ENCODE results near the gene TMEM63A. TPM values are rescaled to one million over a fixed set of nuclear protein-coding genes. Genes with fewer than 3 reads are reported as not detected.

The TMEM63A gene
- total and polyA plus RNA-seq, 2 experiments from 2014 or later: 19.3 to 37.0 TPM

GRCh38 chr1:225835856-225836255, 46.3 kb downstream of the TMEM63A start:
- TF ChIP-seq, protein P1, sequence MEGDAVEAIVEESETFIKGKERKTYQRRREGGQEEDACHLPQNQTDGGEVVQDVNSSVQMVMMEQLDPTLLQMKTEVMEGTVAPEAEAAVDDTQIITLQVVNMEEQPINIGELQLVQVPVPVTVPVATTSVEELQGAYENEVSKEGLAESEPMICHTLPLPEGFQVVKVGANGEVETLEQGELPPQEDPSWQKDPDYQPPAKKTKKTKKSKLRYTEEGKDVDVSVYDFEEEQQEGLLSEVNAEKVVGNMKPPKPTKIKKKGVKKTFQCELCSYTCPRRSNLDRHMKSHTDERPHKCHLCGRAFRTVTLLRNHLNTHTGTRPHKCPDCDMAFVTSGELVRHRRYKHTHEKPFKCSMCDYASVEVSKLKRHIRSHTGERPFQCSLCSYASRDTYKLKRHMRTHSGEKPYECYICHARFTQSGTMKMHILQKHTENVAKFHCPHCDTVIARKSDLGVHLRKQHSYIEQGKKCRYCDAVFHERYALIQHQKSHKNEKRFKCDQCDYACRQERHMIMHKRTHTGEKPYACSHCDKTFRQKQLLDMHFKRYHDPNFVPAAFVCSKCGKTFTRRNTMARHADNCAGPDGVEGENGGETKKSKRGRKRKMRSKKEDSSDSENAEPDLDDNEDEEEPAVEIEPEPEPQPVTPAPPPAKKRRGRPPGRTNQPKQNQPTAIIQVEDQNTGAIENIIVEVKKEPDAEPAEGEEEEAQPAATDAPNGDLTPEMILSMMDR (IDR thresholded peaks at IDR 0.05; ENCODE audit: low read depth, low read length): no peak
- H3K36me3 ChIP-seq: peaks cover 9% of the 10 kb centered on the region

GRCh38 chr1:225834417-225835329, 47.5 kb downstream of the TMEM63A start:
- TF ChIP-seq, protein P1 (IDR thresholded peaks at IDR 0.05; ENCODE audit: low read depth, low read length): no peak
- Histone ChIP-seq H3K36me3 (peaks cover 9% of the 10 kb centered on the region), H3K27ac (no peak overlapping the region)

More at GRCh38 chr1:225835856-225836255, 46.3 kb downstream of the TMEM63A start:
- Histone ChIP-seq H3K4me1 (ENCODE audit: low read depth) (no peaks in the 10 kb centered on the region), H3K27me3 (no peaks in the 10 kb centered on the region), H3K9me3 (ENCODE audit: low read depth) (no peaks in the 10 kb centered on the region), H3K4me3 (no peak overlapping the region), H3K27ac (no peak overlapping the region)
- DNase-seq (ENCODE audit: low read depth in 1 of 2, low spot score in 1 of 2): peak in 1 of 2 donors; percentile 86

DNA sequence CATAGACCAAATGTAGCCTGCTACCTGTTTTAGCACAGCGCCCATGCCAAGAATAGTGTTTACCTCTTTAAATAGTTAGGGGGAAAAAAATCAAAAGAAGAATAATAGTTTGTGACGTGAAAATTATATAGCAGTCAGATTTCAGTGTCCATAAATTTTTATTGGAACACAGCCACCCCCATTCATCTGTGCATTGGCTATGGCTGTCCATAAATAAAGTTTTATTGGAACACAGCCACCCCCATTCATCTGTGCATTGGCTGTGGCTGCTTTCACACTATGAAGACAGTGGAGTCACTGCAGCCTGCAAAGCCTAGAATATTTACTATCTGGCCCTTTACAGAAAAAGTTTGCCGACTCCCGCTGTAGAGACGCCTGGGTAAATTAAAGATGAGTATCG, 51.3 kb downstream of the TMEM63A start:
- H3K27me3 ChIP-seq: no peaks in the 10 kb centered on the region
- peaks cover 5% of the 10 kb centered on the region for H3K4me1 ChIP-seq (ENCODE audit: low read depth)
- H3K4me3 ChIP-seq: no peak overlapping the region
- TF ChIP-seq, protein P1 (IDR thresholded peaks at IDR 0.05; ENCODE audit: low read depth, low read length): no peak
- H3K27ac ChIP-seq: no peak overlapping the region
- peaks cover 9% of the 10 kb centered on the region for H3K36me3 ChIP-seq
- no peaks in the 10 kb centered on the region for H3K9me3 ChIP-seq (ENCODE audit: low read depth)
- DNase-seq (ENCODE audit: low read depth in 1 of 2, low spot score in 1 of 2): no peak

More at GRCh38 chr1:225834417-225835329, 47.5 kb downstream of the TMEM63A start:
- peak in 1 of 2 donors; percentile 93 for DNase-seq (ENCODE audit: low read depth in 1 of 2, low spot score in 1 of 2)
- H3K27me3 ChIP-seq: no peaks in the 10 kb centered on the region
- H3K4me3 ChIP-seq: no peak overlapping the region
- no peaks in the 10 kb centered on the region for H3K9me3 ChIP-seq (ENCODE audit: low read depth)
- H3K4me1 ChIP-seq (ENCODE audit: low read depth): no peaks in the 10 kb centered on the region

GRCh38 chr1:225828706-225829345, 53.4 kb downstream of the TMEM63A start:
- TF ChIP-seq, protein P1 (IDR thresholded peaks at IDR 0.05; ENCODE audit: low read depth, low read length): no peak
- peaks cover 13% of the 10 kb centered on the region for H3K4me1 ChIP-seq (ENCODE audit: low read depth)
- no peaks in the 10 kb centered on the region for H3K27me3 ChIP-seq
- no peak for DNase-seq (ENCODE audit: low read depth in 1 of 2, low spot score in 1 of 2)
- H3K27ac ChIP-seq: no peak overlapping the region
- no peaks in the 10 kb centered on the region for H3K9me3 ChIP-seq (ENCODE audit: low read depth)
- H3K36me3 ChIP-seq: peaks cover 9% of the 10 kb centered on the region
- H3K4me3 ChIP-seq: no peak overlapping the region

DNA sequence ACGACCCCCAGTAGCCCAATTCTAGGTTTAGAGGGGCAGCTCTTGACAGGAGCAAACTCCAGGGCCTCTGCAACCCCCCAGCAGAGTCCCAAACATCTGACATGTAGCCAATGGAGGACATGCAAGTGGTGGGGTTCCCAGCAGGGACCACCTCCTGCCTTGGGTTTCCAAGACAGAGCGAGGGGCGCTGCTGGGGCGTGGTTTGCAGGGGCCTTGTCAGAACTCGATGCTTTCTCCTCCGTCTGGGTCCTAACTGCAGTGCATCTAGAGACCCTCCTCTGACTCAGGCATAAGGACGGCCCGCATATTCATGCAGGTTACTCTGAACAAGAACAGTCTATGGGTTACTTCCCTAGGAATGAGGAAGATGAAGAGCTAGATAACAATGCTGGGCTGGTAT, 55.1 kb downstream of the TMEM63A start:
- Histone ChIP-seq H3K4me1 (ENCODE audit: low read depth) (peaks cover 13% of the 10 kb centered on the region), H3K9me3 (ENCODE audit: low read depth) (no peaks in the 10 kb centered on the region), H3K27me3 (no peaks in the 10 kb centered on the region), H3K27ac (no peak overlapping the region), H3K36me3 (peaks cover 3% of the 10 kb centered on the region), H3K4me3 (no peak overlapping the region)
- TF ChIP-seq, protein P1 (IDR thresholded peaks at IDR 0.05; ENCODE audit: low read depth, low read length): no peak
- DNase-seq (ENCODE audit: low read depth in 1 of 2, low spot score in 1 of 2): no peak

All from cardiac muscle cell (in vitro differentiated cells and primary cell).